Glutamatergic neuron (in vitro differentiated cells): ENCODE measurements around the gene XAGE1A. TPM values are rescaled to one million over a fixed set of nuclear protein-coding genes. Genes with fewer than 3 reads are reported as not detected.
"Not testable (repeated sequence)": the region's sequence is repeated elsewhere in the genome, so short reads cannot be mapped to it uniquely, and the experiment has no call there.

Source experiments
- DNase-seq: peaks from one replicate; pipeline ENCODE4 v3.0.0; 2022
- H3K27ac Mint-ChIP-seq: one replicate; pipeline ENCODE4 v1.8.0; 2020; ENCODE audit warnings: mild to moderate bottlenecking, mixed read lengths, inconsistent platforms; ENCODE audit not compliant: unreplicated experiment
- H3K27me3 Mint-ChIP-seq: one replicate; pipeline ENCODE4 v1.8.0; 2020; ENCODE audit warnings: mild to moderate bottlenecking, moderate library complexity, mixed read lengths, inconsistent platforms; ENCODE audit not compliant: unreplicated experiment
- H3K36me3 Mint-ChIP-seq: one replicate; pipeline ENCODE4 v1.8.0; 2020; ENCODE audit warnings: mild to moderate bottlenecking, mixed read lengths, inconsistent platforms; ENCODE audit not compliant: unreplicated experiment
- H3K4me1 Mint-ChIP-seq: one replicate; pipeline ENCODE4 v1.8.0; 2020; ENCODE audit warnings: mild to moderate bottlenecking, low read depth, mixed read lengths, inconsistent platforms; ENCODE audit not compliant: unreplicated experiment
- H3K4me3 Mint-ChIP-seq: one replicate; pipeline ENCODE4 v1.8.0; 2020; ENCODE audit warnings: mild to moderate bottlenecking, mixed read lengths, inconsistent platforms; ENCODE audit not compliant: unreplicated experiment
- H3K9me3 Mint-ChIP-seq: one replicate; pipeline ENCODE4 v1.8.0; 2020; ENCODE audit warnings: mild to moderate bottlenecking, moderate library complexity, mixed read lengths, inconsistent platforms; ENCODE audit not compliant: unreplicated experiment
- CTCF ChIP-seq: fragments of 200-600 bp; sonication (generic); IDR thresholded peaks from one replicate; pipeline ENCODE4 v1.5.0; 2021; ENCODE audit not compliant: partially characterized antibody, unreplicated experiment
- long read RNA-seq: library from polyadenylated mRNA; unstranded; transcript quantifications from one replicate; pipeline ENCODE4 v2.0.0, GENCODE V29; 2020; ENCODE audit not compliant: unreplicated experiment
- total RNA-seq: library from RNA; stranded (reverse); fragmentation: NEBNext Ultra II Directional; extraction: Animal tissue kit (Norgen Biotek cat#: 25700); gene quantifications from one replicate; pipeline ENCODE4 v1.2.1, GENCODE V29; 2021; ENCODE audit not compliant: unreplicated experiment

XAGE1A gene
- total RNA-seq: not detected
- long read RNA-seq: 0 reads

DNA sequence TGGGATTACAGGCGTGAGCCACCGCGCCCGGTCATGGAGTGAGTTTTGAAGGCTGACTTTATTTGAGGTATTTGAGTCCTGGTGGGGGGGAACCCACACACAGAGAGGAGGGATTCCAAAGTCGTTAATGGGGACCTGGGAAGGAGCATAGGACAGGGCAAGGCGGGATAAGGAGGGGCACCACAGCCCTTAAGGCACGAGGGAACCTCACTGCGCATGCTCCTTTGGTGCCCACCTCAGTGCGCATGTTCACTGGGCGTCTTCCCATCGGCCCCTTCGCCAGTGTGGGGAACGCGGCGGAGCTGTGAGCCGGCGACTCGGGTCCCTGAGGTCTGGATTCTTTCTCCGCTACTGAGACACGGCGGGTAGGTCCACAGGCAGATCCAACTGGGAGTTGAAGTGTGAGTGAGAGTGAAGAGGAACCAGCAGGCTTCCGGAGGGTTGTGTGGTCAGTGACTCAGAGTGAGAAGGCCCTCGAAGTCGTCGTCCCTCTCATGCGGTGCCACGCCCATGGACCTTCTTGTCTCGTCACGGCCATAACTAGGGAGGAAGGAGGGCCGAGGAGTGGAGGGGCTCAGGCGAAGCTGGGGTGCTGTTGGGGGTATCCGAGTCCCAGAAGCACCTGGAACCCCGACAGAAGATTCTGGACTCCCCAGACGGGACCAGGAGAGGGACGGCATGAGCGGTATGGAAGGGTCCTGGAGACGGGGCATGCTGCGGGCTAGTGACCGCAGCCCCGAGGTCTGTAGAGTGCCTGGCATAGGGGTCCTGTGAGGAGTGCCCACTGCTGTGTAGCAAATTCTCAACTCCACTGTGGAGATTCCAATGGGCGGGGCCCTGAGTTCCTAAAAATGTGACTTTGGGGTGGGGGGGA lies at the start of gene XAGE1A:
XAGE1A (plus strand) TSS at position 264 of the 874 bp plus-strand sequence. CDS start 1,554 bp downstream, outside the sequence.
- not testable (repeated sequence) for H3K4me3 Mint-ChIP-seq, H3K36me3 Mint-ChIP-seq, H3K9me3 Mint-ChIP-seq, H3K4me1 Mint-ChIP-seq, H3K27me3 Mint-ChIP-seq, H3K27ac Mint-ChIP-seq, DNase-seq

DNA sequence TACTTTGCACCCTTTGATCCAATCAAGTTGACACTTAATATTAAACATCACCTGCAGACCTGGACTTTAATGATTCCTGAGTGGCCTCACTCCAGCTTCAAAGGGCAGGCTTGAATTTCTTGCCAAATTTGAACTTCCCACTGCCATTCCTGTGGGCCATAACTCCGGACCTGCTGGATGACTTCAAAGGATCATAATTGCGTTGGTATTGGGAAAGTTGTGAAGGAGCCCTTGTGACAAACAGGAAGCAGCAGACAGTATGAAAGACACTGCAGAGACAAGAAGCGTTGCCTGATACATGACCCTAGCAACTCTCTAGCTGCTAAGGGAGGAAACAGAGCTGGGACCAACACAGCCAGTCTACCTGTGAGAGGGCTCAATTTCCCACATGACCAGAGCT lies 43.6 kb upstream of the XAGE1A start:
- not testable (repeated sequence) for H3K4me1 Mint-ChIP-seq, H3K27me3 Mint-ChIP-seq, H3K4me3 Mint-ChIP-seq, H3K9me3 Mint-ChIP-seq, H3K27ac Mint-ChIP-seq, DNase-seq, H3K36me3 Mint-ChIP-seq

DNA sequence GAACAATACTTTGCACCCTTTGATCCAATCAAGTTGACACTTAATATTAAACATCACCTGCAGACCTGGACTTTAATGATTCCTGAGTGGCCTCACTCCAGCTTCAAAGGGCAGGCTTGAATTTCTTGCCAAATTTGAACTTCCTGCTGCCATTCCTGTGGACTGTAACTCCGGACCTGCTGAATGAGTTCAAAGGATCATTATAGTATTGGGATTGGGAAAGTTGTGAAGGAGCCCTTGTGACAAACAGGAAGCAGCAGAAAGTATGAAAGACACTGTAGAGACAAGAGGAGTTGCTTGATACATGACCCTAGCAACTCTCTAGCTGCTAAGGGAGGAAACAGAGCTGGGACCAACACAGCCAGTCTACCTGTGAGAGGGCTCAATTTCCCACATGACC lies 24.3 kb upstream of the XAGE1A start:
- H3K9me3 Mint-ChIP-seq, H3K4me1 Mint-ChIP-seq, H3K36me3 Mint-ChIP-seq, H3K27ac Mint-ChIP-seq, H3K4me3 Mint-ChIP-seq, H3K27me3 Mint-ChIP-seq, DNase-seq: not testable (repeated sequence)

DNA sequence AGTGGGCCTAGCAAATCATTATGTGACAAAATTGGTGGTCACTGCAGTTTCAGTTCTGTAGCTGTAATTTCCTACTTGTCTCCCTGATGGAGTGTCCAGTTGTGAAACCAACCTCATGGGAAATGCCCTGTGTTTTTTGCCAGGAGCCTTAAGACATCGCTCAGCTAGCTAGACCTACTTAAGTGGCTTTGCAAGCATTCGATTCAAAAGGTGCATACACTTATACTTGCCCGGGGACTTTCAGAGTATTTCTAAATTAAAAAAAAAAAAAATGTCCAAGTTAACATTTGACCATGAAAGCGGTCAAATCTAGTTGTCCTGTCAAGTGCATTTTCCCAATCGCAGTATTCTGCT lies 788 bp downstream of the XAGE1A start:
- not testable (repeated sequence) for H3K27me3 Mint-ChIP-seq, H3K9me3 Mint-ChIP-seq, H3K27ac Mint-ChIP-seq, H3K4me3 Mint-ChIP-seq, DNase-seq, H3K4me1 Mint-ChIP-seq, H3K36me3 Mint-ChIP-seq

- not testable (repeated sequence) for H3K36me3 Mint-ChIP-seq, H3K27me3 Mint-ChIP-seq, H3K4me3 Mint-ChIP-seq, H3K4me1 Mint-ChIP-seq, H3K9me3 Mint-ChIP-seq, DNase-seq, H3K27ac Mint-ChIP-seq
Observed at GRCh38 chrX:52501362-52501761, 5.8 kb downstream of the XAGE1A start.

- H3K4me3 Mint-ChIP-seq: no peak overlapping the region
- no peaks in the 10 kb centered on the region for H3K9me3 Mint-ChIP-seq
- no peak for DNase-seq
- no peak overlapping the region for H3K27ac Mint-ChIP-seq
- no peak for TF ChIP-seq CTCF
- H3K4me1 Mint-ChIP-seq: peaks cover 7% of the 10 kb centered on the region
- no peaks in the 10 kb centered on the region for H3K36me3 Mint-ChIP-seq
- peaks cover 3% of the 10 kb centered on the region for H3K27me3 Mint-ChIP-seq
Observed at GRCh38 chrX:52504551-52504950, 8.9 kb downstream of the XAGE1A start.

DNA sequence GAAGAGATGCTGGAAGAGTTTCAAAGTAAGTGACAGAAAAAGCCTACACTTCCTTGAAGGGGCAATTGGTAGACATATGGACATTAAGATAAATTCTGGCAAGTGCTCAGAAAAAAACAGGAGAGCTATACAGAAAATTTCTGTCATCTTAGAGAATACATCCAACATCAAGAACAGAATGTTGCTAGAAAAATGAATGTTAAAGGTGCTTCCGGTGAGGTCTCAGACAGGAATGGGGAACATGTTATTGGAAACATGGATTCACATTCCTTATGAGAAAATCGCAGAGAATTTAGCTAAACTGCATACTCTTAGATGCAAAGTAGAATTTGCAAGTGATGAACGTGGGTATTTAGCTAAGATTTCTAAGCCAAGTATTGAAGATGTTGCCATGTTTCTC lies 11.7 kb downstream of the XAGE1A start:
- no peak for TF ChIP-seq CTCF
- no peaks in the 10 kb centered on the region for H3K36me3 Mint-ChIP-seq
- no peak for DNase-seq
- no peaks in the 10 kb centered on the region for H3K9me3 Mint-ChIP-seq
- no peak overlapping the region for H3K27ac Mint-ChIP-seq
- H3K4me1 Mint-ChIP-seq: peaks cover 7% of the 10 kb centered on the region
- H3K4me3 Mint-ChIP-seq: no peak overlapping the region
- H3K27me3 Mint-ChIP-seq: peaks cover 3% of the 10 kb centered on the region
